Dermis blood vessel endothelial cell (primary cell): Measurements from ENCODE around the gene TRIOBP. TPM values are rescaled to one million over a fixed set of nuclear protein-coding genes. Genes with fewer than 3 reads are reported as not detected.

ENCODE experiments used
- DNase-seq: peaks from one replicate; pipeline ENCODE4 v3.0.0; 2010
- total RNA-seq: library from RNA; depleted of rRNA; stranded (reverse); fragments of >200 nt; gene quantifications from 2 replicates; pipeline ENCODE4 v1.2.3, GENCODE V29; 2014

The TRIOBP gene
- total RNA-seq, 1 donor from 2014 or later: 165 TPM

DNA sequence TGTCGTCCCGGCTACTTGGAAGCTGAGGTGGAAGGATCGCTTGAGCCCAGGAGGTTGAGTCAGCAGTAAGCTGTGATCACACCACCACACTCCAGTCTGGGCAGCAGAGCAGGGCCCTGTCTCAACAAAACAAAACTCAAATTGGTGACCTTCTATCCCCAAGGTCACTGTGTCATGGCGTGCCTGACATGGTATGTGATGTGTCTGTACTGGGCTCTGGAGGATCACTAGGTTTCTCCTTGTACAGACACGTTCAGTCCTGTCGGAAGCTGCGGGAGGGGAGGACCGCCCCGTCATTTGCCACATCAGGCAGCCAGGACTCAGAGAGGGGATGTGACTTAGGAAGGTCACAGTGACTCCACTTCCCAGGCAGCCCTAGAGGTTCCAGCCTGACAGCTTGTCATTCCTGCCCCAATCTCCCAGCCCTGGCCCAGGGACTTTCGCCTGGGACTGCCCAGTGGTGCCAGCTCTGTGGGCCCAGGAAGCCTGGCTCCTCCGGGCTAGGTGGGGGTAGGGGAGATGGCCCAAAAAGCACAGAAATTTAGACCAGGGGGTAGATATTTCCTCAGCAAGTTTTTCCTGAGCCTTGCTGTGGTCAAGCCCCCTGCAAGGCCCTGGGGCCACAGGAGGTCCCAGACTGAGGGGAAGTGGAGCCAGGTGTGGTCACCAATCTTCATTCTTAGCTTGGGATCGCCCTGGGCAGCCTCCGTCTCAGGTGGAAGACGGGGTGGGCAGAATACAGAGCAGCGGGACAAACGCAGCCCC, 53.2 kb downstream of the TRIOBP start:
- DNase-seq: peak; percentile 62

DNA sequence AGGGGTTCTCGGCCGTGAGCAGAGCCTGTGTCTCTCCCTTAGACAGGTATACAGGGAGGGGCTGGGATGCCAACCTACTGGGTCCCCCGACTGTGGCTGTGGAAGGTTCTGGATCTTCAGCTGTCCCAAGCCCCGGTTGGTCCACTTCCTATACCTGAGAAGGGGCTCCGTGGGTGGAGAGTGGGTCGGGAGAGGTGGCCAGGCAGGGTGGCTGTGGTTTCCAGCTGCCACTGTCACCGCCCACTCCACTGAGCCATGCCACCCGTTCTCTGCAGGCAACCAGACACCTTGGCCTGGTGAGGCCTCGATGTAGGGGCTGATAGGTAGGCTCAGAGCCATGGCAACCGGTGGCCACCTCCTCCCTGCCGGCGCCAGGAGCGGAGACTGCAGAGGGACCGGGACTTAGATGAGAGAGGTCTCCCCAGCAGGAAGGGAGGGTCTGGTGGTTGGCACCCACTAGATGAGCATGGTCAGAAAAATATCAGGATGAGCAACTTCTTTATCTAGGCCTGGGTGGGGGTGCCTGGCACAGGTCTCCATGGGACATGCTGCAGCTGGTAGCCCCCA, 53.8 kb downstream of the TRIOBP start:
- DNase-seq: no peak

DNA sequence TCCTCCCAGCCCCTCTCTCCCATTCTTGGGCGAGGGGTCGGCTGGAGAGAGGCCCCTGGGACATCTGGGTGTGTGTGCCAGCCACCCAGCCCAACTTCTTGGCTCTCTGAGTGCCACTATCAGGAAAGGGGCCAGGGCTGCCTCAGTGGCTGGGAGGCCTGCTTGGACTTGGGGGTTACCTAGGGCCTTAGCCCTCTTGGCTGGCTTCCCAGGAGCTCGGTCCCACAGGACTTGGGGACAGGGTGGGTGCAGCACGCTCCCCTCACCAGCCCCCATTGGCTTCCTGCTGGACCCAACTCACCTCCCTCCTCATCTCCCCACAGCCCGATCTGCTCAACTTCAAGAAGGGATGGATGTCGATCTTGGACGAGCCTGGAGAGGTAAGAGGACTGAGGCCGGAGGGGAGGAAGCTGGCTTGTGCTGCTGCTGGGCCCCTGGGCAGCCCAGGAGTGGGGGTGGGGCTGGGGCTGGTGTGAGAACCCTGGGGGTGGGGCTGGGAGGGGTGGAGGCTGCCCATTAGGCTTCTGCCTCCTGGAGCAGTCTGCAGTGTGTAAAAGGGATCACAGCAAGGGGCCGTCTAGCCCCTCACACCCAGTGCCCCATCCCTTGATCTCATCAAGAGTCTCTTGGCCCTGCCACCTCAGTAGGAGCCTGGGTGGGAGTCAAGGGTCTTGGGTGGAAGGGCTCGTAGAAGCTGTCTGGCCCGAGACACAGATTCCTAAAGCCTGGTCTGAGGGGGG, 54.8 kb downstream of the TRIOBP start:
- DNase-seq: peak; percentile 18

DNA sequence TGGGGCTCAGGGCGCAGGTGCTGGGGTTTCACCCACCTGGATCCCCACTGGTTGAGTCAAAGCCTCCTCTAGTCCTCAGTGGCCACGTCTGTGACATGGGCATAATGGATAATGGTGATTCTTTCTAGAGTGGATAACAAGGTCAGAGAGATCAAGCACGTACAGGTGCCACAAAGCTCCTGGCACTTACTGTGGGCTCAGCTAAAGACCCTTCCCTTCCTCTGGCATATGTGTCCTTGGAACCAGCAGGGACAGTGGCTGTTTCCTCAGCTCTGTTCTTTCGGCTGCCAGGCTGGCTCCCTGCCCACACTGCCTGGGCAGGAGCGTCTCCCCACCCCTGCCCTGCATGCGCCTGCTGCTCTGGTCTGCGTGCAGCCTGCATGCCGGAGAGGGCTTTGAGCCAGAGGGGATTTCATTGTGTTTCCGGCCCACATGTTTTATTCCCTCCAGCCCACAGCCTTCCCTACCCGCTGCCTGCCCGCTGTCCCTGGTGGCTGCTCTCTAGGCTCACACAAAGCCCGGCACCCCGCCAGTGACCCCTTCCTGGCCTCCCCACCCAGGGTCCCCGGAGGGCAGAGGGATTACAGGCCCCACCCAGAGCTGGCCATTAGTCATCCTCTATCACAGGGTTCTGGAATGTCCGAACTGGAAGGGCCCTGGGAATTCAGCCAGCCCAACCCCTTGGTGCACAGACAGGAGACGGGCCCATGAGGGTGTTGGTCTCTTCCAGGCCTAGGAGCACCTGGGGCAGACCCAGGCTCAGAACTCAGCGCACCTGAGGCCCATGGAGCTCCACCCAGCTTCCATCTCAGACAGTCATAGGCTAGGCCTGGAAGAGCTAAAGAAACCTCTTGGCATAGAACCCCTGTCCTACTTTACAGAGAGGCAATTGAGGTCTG, 55.6 kb downstream of the TRIOBP start:
- peak; percentile 83 for DNase-seq

DNA sequence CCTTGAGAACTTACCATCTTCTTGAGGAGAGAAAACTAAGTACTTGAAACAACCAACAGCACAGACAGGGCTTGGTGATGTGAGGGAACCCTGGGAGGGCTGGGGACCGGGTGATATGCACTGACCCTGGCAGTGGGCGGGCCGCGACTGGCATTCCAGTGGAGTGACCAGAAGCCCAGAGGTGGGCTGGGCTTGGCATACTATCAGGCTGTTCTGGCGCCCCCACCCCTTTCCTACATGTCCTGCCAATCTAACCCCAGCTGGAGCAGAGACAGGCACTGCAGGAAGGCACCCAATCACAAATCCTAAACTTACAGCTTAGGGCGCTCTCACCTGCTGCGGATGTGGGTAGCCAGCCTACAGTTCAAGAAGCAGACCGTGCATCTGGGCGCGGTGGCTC, 56.9 kb downstream of the TRIOBP start:
- no peak for DNase-seq

DNA sequence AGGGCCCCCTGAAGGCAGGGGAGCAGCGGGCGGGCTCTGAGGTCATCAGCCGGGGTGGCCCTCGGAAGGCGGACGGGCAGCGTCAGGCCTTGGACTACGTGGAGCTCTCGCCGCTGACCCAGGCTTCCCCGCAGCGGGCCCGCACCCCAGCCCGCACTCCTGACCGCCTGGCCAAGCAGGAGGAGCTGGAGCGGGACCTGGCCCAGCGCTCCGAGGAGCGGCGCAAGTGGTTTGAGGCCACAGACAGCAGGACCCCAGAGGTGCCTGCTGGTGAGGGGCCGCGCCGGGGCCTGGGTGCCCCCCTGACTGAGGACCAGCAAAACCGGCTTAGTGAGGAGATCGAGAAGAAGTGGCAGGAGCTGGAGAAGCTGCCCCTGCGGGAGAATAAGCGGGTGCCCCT, 60.8 kb downstream of the TRIOBP start:
- DNase-seq: no peak

DNA sequence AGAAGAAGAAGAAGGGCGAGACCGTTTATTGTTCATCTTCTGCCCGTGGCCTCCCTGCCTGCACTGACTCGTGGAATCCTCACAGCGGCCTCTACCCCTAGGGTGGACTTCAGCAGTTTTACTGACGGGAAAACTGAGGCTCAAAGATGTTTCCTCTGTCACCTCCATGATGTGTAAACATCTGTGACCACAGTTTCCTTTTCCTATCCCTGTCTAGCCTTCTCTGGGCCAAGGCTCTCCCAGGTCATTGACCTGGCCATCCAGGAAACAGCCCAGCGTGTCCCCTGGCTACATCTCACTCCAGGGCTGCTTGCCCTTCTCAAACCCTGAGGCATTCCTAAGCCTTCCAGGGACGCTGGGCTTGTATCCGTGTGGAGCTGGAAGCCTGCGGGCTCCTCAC, 61.8 kb downstream of the TRIOBP start:
- peak; percentile 65 for DNase-seq

DNA sequence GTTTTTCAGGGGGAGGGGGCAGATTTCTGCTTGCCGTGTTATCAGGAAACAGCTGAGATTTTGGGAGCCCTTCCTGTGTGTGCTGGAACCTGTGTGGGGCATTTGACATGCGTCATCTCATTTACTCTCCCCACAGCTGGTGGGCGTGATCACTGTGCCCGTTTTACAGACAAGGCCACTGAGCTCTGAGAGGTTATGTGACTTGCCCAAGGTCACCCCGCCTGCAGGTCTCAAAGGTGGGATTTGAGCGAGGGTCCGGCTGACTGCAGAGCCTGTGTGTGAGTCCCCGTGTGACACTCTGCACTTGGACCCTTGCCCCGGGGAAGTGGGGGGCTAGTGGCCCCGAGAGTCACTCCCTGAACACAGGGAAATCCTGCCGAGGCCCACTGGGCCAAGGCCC, 62.4 kb downstream of the TRIOBP start:
- no peak for DNase-seq

DNA sequence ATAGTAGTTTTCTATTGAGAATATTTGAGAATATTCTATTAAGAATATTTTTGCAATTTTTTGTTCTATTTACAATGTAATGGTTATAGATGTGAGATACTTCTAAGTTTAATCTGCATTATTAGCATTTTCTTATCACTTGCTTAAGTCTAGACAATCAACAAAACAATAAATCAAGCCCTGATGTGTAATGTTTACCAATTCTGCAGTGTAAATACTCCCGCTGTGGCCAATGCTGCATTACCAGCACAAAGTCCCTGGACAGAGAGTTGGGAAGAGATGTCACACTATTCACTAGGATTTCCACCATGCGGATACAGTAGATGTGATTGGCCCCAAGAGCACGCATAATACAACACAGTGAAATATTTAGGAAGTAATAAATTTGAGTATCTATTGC, 63.3 kb downstream of the TRIOBP start:
- no peak for DNase-seq

DNA sequence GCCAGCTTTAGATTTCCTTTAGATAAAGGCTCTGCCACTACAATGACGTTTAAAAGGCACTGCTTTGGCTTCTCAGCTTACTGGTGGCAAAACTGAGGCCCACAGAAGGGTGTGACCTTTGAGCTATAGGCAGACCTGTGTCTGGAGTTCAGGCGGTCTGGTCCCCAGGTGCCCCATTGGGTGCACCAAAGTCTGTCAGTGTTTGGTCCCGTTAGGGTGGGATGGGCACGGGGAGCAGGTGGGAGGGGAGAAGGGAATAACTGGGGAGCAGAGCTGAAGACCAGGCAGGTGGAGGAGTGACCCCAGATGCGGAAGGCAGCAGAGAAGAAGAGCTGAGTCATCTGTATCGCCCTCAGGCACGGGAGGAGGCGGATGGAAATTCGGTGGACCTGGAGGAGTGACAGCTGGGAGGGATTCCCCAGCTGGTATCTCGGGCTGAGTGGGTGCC, 65.6 kb downstream of the TRIOBP start:
- no peak for DNase-seq

DNA sequence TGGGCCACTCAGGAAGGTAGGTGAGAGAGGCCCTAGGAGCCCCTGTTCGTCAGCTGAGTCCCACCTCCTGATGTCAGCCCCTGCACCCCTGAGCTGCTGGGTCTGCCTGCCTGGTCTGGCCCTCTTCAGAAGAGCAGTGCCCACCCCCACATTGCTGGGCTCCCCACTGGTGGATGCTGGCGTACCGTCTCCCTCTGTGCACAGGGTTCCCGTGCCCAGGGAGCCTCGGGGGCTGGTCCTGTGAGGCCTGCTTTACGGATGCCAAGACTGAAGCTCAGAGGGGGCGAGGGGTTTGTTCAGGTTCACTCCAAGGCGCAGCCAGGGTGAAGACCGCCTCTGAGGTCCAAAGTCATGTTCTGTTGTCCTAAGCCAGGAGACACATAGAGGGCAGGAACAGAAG, 66.2 kb downstream of the TRIOBP start:
- DNase-seq: no peak

DNA sequence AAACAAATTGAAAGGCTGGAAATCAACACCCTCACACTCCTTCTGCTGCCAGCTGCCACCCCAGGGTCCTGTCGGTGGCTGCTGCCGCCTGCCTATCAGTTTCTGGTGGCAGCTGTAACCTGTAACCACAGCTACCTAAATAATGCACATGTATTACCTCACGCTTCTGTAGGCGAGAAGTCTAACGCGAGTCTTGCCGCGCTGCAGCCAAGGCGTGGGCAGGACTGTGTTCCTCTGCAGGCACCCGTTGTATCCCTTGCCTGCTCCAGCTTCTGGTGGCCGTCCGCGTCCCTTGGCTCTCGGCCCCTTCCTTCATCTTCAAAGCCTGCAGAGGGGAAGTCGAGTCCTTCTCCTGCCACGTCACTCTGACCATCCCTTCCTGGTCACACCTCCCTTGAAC, 66.8 kb downstream of the TRIOBP start:
- no peak for DNase-seq

DNA sequence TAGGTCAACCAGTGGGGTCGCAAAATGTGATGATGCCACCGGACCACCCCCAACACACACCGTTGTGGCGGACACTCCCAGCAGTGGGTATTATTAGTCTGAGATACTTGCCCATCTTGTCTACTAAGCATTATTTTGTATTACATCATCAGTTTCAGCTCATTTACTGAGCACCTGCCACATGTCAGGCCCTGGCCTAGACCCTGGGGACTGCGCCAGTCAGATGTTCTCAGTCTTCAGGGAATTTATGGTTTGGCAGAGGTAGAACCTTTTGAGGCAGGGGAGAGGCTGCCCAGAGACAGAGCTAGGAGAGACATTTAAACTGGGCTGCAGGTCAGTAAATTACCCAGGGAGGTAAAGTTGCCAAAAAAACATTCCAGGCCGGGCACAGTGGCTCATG, 67.8 kb downstream of the TRIOBP start:
- DNase-seq: no peak

DNA sequence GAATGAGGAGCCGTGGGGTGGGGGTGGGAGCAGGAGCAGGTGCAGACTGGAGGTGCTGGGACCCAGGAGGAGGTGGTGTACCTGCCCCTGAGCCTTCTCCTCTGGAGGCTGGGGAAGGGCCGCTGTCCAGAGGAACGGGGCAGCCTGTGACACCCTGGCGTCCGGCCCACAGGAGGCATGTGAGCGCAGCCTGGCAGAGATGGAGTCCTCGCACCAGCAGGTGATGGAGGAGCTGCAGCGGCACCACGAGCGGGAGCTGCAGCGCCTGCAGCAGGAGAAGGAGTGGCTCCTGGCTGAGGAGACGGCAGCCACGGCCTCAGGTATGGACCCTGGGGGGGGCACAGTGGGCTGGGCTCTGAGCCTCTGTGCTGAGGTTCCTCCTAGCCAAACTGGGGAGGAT, 68.7 kb downstream of the TRIOBP start:
- no peak for DNase-seq

DNA sequence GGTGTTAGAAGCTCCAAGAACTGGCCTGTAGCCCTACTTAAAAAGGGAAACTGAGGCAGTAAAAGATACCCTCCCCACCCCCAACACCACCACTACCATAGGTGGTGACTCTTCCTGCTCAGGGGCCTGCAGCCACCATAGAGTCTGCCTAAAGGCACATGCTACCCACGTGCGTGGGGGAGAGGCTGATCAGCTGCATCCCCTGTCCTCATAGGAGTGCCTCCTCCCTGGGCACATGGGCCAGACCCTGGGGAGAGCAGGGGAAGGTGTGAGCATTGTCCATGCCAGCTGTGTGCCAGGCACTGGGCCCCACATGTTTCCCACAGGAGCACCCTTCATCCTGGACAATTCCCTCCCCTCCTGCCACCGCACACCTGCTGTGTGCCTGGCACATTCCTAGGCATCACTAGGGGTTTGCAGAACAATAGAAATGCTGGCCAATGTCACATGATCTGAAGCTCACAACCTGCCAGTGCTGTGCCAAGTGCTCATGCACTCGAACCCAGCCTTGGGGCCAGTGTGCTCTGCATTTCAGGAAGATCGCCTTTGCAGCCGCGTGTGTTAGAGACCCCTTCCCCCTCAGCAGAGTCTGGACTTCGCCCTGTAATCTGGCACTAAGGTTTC, 69.2 kb downstream of the TRIOBP start:
- no peak for DNase-seq

DNA sequence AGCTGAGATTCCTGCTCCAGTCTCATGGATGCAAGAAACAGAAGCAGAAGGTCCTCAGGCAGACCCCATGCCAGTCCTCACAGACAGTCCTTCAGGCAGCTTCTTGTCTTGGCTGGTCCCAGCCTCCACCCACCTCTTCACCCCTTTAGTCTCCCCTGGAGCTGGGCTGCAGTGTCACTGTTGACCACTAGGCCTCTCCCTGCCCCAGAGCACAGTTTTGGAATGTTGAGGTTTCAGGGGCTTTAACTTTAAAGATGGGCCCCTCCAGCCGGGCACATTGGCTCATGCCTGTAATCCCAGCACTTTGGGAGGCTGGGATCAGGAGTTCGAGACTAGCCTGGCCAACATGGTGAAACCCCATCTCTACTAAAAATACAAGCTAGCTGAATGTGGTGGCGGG, 71.4 kb downstream of the TRIOBP start:
- no peak for DNase-seq

DNA sequence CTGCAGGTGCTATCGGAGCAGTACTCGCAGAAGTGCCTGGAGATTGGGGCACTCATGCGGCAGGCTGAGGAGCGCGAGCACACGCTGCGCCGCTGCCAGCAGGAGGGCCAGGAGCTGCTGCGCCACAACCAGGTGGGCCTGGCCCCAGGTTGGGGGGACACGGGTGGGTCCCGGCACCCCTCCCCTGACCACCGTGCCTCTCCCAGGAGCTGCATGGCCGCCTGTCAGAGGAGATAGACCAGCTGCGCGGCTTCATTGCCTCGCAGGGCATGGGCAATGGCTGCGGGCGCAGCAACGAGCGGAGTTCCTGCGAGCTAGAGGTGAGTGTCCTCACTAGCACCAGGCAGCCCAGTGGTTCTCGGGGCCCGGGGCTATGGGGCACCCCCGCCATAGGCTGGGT, 72.2 kb downstream of the TRIOBP start:
- DNase-seq: no peak

DNA sequence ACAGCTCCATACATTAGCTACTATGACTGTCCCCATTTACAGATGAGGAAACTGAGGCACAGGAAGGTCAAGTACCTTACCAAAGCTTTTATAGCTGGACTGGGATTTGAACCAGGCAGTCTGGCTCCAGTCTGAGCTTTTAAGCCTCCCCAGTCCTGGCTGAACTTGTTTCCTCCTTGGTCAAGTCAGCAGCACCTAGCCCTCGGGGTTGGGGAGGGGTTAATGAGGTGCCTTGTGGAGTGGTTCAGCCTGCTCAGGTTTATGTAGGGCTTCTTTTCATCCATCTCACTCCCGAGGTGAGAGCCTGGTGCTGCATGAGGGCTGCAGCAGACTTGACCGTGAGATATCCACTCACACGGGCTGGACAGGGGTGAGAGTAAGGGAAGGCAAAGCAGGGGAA, 74.2 kb downstream of the TRIOBP start:
- no peak for DNase-seq

DNA sequence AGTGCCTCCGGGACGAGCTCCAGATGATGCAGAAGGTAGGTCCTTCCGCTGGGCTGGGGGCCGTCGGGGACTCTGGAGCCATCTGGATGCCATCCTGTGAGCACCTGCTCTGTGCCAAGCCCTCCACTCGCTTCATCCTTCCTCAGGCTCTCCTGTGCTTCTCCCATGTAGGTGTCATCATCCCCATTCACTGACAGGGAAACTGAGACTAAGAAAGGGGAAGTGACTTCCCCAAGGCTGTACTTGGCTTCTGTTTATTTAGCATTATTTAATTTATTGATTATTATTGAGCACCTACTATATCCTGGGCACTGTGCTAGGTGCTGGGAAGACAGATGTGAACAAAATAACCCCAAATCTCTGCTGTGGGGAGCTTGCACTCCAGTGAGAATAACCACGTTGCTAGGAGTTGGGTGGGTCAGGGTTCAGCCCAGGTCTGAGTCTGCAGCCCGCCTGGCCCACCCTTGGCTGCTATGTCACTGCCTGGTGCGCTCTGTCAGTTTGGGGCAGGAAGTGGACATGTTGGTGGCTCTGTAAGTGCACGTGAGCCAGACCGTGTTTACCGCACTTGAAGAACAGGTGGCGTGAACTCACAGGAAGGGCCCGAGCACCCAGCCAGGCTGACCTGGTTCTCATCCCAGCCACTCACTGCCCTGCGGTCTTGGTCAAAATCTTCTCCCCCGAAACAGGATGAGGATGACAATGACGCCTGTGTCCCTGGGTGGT, 75.0 kb downstream of the TRIOBP start:
- no peak for DNase-seq

DNA sequence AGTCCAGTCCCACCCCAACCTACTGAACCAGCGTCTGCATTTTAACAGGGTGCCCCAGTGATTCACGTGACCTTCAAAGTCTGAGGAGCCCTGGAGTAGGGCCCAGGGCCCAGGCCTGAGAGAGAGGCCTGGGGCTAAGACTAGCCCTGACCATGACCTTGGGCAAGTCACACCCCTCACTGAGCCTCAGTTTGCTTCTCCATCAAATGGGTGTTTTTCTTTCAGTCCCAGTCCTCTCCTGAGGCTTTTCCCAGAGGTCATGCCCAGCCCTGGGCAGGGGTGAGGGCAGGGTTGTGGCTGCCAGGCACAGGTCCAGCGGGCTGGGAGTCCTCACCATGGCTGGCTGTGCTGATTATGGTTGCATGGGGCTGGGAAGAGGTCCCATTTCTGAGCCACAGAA, 77.9 kb downstream of the TRIOBP start:
- no peak for DNase-seq

DNA sequence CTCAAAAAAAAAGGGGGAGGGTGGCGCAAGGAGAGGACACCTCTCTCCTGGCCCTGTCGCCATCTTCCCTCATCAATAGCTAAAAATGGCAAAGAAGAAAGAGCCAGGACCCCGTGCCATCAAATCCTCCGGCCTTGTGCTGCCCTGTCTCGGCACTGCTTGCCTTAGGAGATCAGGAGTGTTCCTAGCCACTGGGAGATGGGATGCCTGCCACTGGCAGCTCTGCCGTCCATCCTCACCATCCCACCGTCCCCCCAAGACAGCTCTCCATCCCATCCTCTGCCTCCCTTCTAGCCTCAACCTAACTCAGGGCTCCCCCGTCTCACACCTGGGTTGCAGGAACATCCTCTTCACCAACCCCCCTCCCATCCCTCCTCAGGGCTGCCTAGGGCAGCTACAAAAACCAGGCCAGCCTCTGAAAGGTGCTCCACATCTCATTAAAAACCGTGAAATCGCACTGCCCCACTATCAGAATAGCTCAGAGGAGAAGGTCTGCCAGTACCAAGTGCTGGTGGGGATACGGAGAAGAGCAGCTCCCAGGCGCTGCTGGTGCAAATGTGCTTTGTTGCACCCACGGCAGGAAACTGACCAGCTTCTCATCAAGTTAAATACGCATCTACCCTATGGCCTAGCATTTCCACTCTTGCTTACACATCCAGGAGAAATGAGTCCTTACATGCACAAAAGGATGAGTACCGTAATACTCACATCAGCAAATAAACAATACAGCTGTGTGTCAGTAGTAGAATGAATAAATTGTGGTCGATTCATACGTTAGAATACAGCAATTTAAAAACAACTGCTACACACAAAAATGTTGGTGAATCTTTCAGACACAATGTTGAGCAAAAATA, 79.2 kb downstream of the TRIOBP start:
- no peak for DNase-seq
